COLO668 (cell line): ENCODE measurements around the gene TMEM256.
A peak's percentile ranks its signal among the peaks of the same experiment; 100 is the strongest.
"Not testable (repeated sequence)": the region's sequence is repeated elsewhere in the genome, so short reads cannot be mapped to it uniquely, and the experiment has no call there.

Source experiments
- DNase-seq: peaks from one replicate; lab custom pipeline; 2025; ENCODE audit not compliant: unreplicated experiment; lab: John Stamatoyannopoulos, UW

TMEM256 gene

DNA sequence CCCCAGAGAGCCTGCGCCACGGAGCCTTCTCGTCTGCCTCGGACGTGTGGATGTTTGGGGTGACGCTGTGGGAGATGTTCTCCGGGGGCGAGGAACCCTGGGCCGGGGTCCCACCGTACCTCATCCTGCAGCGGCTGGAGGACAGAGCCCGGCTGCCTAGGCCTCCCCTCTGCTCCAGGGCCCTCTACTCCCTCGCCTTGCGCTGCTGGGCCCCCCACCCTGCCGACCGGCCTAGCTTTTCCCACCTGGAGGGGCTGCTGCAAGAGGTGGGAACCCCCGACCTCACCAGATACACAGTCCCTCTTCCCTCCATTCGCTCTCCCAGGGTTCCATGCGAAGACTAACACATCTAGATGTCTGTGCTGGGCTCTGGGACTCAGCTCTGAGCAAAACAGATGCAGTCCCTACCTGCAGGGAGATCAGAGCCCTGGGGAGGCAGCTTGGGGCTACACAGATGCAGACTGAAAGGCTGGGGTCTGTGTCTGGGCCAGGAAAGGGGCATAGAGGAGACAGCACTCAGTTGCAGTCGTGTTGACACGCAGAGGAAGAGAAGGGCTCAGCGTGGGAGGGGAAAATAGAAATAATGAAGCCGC, 19.3 kb downstream of the TMEM256 start:
- DNase-seq: no peak

DNA sequence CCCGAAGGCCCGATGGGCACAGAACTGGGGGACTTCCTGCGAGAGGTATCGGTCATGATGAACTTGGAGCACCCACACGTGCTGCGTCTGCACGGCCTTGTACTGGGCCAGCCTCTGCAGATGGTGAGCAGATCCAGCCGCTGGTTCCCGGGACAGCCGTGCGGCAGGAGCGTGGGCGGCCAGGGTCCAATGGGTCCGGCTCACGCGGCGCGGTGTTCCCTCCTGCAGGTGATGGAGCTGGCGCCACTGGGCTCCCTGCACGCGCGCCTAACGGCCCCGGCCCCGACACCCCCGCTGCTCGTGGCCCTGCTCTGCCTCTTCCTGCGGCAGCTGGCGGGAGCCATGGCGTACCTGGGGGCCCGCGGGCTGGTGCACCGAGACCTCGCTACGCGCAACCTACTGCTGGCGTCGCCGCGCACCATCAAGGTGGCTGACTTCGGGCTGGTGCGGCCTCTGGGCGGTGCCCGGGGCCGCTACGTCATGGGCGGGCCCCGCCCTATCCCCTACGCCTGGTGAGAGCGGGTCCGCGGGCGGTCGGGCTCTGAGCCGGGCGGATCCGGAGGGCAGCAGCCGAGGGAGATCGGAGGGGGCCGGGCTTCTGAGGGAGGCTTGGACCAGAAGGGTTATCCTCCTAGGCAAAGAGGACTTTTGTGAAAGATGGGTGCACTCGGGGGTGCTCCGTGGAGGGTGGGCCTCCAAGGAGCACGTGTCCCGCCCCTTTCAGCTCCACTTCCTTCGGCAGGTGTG, 20.0 kb downstream of the TMEM256 start:
- DNase-seq: no peak

DNA sequence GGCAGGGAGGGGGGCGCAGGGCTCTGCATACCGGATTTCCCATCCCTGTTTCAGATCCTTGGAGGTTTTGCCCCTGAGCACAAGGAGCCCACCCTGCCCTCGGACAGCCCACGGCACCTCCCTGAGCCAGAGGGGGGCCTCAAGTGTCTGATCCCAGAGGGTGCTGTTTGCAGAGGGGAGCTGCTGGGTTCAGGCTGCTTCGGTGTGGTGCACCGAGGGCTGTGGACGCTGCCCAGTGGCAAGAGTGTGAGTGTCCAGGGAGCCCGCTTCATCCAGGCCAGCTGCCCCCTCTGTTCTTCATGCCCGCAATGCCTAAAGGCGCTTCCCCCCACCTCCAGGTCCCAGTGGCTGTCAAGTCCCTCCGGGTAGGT, 20.5 kb downstream of the TMEM256 start:
- DNase-seq: no peak

DNA sequence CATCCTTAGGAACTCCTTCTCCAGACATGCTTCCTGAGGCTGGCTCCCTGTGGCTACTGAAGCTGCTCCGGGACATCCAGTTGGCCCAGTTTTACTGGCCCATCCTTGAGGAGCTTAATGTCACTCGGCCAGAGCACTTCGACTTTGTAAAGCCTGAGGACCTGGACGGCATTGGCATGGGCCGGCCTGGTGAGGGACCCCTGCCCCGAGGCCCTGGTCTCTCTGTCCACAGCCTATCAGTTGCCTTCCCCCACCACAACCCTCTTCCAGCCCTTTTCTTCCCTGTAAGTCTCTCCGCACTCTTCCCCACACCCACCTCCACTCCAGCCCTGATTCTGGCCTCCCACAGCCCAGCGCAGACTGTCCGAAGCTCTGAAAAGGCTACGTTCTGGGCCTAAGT, 21.0 kb downstream of the TMEM256 start:
- no peak for DNase-seq

DNA sequence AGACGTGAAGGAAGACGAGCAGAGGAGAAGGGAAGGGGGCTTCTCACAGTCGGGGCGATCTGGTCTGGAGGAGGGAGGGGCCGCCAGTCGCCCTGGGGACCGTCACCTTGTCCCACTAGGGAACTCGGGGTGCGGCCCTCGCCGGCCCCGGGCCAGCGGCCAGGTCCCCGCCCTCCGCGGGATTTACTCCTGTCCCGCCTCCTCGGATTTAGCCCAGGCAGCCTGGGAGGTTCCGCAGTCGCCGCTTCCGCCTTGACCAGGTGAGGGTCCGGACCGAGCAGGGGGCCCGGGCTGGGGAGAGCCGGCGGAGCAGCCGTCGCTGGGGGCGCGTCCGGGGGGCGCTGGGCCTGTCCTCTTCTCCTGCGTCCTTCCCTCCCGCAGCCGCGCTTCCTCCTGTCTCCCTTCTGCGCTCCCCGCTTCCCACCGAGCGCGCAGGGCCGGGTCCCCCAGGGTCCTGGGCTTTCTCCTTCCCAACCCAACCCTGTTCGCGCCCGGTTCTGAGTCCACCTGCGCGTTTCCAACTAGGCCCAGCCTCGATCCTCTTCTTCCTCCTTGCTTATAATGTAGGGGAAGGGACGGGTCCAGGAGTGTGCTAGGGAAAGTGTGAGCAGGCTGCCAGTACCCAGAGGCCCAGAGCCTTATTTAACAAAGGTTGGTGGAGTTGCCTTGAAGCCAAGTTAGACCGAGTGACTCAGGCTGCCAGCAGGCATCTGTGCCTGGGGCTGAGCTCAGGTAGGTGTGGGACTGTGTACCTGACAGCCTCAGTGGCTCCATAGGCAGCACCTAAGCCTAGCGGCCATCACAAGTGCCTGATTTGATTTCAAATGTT, 22.8 kb downstream of the TMEM256 start, which contains the start of gene TNK1:
TSS of gene TNK1 (plus strand) at position 235 of the 829 bp plus-strand sequence. CDS start 1,838 bp downstream, outside the sequence.
- no peak for DNase-seq

DNA sequence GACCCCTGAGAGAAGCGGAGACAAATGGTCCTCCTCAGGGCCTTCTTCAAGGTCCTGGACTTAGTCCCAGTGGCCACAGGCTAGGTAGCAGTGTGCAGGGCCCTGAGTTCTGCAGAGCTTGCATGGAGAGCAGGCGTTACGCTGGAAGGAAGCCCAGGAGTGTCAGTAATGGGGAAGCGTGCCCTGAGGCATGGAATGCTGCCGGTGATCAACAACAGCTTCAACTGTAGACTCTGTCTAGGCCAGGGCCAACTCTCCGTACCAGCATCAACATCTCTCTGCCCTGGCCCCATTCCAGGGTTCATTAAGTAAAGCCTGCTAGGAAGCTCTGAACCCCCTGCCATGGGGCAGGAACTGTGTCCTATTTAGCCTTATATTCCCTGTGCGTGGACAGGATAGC, 23.6 kb downstream of the TMEM256 start:
- no peak for DNase-seq

DNA sequence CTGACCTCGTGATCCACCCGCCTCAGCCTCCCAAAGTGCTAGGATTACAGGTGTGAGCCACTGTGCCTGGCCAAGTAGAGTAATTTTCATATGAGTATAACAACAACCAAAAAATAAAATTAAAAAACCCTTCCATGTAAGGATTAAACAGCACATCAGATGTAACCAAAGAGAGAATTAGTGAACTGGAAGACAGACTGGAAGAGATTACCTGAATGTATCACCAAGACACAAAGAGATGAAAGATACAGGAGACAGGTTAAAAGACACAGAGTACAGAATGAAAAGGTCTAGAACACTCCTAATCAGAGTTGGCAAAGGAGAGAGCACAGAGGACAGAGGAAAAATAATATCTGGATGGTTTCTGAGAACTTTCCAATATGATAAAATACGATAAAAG, 24.8 kb downstream of the TMEM256 start:
- DNase-seq: no peak

DNA sequence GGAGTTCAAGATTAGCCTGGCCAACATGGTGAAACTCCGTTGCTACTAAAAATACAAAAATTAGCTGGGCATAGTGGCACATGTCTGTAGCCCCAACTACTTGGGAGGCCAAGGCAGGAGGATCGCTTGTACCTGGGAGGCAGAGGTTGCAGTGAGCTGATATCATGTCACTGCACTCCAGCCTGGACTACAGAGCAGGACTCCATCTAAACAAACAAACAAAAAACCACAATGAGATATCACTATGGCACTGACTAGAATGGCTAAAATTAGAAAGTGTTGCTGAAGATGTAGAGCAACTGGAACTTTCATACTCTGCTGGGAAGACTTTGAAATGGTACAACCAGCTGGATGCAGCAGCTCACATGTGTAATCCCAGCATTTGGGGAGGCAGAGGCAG, 29.5 kb downstream of the TMEM256 start:
- no peak for DNase-seq

DNA sequence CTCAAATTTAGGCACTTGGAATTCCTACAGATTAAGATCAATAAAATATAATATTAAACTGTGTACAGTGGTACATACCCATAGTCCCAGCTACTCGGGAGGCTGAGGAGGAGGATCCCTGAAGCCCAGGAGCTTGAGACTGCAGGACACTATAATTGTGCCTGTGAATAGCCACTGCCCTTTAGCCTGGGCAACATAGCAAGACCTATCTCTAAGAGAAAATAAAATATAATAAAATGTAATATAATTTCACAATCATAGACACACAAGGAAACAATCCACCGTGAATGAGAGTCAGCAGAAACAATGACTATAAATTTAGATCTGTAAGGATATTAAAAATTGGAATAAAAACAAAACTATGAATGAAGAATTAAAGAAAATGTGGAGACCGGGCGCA, 33.0 kb downstream of the TMEM256 start:
- DNase-seq: no peak

DNA sequence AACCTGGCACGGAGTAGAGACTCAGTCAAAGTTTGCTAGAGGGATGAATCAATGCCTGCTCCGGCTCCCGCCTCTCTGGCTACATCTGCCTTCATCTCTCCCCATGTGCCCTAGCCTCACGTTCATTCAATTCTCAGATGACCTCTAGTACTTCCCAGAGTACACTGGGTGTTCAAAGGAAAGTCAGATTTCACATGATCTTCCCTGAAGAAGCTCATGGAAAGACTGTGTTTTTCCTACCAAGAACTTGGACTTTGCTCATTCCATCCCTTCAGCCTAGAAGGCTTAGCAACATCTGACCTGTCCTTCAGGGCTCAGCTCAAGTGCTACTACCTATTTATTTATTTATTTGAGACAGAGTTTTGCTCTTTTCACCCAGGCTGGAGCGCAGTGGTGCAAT, 34.1 kb downstream of the TMEM256 start:
- no peak for DNase-seq

DNA sequence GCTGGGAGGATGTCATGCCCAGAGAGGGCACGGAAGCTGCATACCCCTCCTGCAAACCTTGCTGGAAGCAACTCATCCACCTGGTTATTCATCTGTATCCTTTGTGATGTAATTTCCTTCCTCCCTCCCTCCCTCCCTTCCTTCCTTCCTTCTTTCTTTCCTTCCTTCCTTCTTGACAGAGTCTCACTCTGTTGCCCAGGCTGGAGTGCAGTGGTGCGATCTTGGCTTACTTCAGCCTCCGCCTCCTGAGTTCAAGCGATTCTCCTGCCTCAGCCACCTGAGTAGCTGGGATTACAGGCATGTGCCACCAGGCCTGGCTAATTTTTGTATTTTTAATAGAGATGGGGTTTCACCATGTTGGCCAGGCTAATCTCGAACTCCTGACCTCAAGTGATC, 35.3 kb downstream of the TMEM256 start:
- DNase-seq: not testable (repeated sequence)

DNA sequence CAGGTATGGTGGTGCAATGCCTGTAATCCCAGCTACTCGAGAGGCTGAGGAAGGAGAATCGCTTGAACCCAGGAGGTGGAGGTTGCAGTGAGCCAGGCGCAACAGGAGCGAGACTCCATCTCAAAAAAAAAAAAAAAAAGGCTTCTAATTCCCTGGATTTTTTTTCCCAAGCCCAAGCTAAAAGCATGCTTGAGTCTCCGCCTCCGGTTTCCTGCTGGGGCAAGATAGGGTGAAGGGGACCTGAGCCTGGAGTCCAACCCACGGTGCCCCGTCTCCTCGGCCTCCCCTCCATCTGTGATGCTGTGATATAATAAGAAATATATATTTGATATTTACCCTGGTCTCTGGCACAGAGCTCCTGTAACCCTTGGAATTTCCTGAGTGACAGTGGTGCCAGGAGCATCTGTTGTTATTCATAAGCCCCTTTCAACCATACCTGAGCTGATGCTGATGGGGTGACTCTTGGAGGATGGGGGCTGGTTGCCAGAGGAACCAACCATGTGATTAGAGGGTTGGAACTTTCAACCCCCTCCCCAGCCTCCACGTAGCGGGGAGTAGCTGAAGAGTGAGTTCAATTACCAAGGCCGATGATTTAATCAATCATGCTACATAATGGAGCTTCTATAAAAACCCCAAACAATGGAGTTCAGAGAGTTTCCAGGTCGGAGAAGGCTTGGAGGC, 35.8 kb downstream of the TMEM256 start:
- DNase-seq: no peak

DNA sequence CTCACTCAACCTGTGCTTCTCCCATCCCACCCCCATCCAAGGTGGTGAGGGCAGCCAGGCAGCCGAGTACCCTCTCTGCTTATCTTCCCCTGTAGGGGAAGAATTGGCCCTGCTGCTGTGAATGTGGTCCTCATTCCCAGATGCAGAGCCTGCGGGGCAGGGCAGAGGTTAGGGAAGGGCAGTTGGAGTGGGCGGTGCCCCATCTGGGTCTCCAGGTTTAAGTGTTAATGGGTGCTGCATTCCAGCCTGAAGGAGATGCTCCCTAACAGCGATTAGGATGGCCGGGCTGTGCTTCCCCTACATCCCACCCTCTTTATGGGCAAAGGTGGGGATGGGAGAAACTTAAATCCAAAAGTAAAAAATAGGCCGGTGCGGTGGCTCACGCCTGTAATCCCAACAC, 36.8 kb downstream of the TMEM256 start:
- DNase-seq: no peak

DNA sequence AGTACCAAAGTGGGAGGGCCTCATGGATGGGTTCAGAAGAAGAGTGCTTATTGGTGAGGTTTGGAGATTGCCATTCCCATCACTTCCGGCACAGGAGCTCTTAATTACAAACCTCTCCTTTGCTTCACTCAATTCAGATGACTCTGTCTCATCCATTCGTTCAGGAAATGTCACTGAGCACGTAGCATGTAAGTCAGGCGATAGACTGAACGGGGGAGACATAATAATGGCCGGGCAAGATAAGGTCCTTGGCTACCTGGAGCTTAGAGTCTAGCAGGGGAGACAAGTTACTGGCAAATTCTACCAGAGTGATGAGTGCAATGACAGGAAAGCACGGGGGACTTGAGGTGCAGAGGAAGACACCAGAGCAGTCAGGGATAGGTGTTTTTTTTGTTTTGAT, 37.9 kb downstream of the TMEM256 start:
- not testable (repeated sequence) for DNase-seq

DNA sequence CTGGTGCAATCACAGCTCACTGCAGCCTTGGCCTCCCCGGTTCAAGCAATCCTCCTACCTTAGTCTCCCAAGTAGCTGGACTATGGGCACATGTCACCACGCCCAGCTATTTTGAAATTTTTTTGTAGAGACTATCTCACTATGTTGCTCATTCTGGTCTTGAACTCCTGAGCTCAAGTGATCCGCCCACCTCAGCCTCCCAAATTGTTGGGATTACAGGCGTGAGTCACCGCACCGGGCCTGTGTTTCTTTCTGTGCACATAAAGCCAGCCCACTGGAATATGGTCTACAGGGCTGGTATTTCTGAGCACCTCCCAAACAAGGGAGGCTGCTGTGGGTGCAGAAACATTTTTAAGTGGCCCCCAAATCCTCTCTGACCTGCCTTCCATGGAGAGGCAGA, 40.6 kb downstream of the TMEM256 start:
- no peak for DNase-seq

DNA sequence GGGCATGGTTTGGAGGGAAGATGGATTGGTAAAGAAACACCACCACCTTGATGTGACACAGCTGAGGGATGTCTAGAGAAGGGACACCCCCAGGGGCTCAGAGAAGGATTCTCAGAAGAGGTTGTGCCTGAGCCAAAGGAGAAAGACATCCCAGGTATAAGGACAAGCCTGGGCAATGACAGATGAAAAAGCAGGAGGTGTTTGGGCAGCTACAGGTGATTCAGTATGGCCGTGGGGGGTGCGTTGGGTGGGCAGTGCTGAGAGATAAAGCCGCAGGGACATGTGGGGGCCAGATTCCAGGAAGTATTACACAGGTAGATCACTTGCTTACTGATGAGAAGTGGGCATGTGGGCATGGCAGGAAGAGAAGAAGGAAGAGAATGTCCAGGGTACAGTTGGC, 42.0 kb downstream of the TMEM256 start:
- no peak for DNase-seq

DNA sequence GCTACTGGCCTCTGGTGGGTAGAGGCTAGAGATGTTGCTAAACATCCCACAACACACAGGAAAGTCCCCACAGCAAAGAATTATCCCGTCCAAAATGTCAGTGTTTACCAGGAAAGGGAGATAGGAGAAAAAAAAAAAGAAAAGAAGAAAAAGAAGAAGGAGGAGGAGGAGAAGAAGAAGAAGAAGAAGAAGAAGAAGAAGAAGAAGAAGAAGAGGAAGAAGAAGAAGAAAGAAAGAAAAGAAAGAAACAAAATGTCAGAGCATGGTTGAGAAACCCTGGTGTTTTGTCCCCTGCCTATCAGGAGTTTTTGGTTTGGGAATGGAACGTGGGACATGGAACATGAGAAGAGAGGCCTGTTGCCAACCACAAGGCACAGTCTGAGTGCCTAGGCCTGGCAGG, 46.5 kb downstream of the TMEM256 start:
- DNase-seq: no peak

DNA sequence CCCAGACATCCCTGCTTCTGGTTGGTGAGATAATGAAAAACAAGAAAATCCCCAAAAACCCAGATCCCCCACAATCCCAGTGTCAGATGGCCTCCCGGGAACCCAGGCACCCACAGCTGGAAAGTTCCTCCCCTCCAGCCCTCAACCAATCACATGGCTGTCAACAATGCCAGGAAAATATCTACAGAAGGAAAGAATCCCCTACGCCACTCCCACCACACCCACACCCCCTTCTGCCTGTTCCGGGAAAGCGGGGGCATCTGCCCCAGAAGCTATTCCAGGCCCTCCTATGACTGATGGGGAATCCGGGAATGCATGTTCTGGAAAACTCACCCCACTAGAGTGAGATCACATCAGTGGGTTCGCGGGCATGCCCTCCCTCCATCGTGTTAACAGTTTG, 47.1 kb downstream of the TMEM256 start:
- DNase-seq: no peak

DNA sequence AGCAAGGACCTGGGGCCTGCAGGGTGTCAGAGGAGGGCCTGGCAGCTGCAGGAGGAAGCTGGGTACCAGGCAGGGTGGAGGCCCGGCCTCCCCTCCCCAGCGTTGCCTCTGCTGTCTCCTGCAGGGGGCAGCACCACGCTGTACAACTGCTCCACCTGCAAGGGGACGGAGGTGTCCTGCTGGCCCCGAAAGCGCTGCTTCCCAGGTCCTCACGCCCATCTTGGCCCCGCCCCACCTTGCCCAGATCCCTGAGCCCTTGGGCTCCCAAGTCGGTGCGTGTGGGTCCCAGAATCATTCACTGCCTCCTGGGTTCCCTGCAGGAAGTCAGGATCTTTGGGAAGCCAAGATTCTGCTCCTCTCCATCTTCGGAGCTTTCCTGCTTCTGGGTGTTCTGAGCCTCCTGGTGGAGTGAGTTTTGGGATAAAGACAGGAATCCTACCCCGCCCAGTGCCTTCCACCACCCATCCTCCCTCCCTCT, 47.8 kb downstream of the TMEM256 start:
- DNase-seq: peak; percentile 68

DNA sequence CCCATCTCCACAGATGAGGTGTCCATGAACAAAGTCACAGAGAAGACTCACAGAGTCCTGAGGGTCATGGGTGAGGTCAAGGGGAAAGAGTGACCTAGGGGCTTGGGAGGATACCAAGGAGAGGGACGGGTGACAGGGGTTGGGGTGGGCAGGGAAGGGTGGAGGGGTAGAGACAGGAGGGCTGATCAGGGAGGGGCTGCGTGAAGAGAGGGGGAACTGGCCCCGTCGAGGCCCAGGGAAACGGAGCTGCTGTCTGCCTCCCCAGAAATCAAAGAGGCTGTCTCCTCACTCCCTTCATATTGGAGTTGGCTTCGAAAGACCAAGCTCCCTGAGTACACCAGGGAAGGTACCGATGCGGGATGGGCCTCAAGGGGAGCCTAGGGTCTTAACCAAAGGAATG, 48.3 kb downstream of the TMEM256 start:
- no peak for DNase-seq

DNA sequence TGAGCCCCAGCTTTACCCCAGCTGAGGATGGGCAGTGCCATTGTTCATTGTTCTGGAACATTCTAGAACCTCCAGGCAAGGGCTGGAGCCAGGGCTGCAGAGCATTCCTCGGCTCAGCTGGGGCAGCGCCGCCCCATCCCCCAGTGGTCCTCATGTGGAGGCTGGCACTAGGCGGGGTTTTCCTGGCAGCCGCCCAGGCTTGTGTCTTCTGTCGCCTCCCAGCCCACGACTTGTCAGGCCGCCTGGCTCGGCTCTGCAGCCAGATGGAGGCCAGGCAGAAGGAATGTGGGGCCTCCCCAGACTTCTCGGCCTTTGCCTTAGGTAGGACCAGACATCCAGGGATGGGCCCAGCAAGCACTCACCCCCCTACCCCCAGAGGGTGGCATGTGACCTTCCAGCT, 48.8 kb downstream of the TMEM256 start, which contains the start of gene TMEM95:
TSS of gene TMEM95 (plus strand) at position 104 of the 400 bp plus-strand sequence. CDS start at position 153, 49 bp downstream.
- peak; percentile 1 for DNase-seq
